H1 (cell line): ENCODE results near the gene DCX. TPM values are rescaled to one million over a fixed set of nuclear protein-coding genes. Genes with fewer than 3 reads are reported as not detected.

Experiments
- CTCF ChIA-PET: fragments of 300-600 bp; sonication (Branson Sonifier 250); formaldehyde crosslinking; loops from one replicate; lab custom pipeline; 2021; ENCODE audit not compliant: partially characterized antibody; lab: Charles Lee
- POLR2A ChIA-PET: fragments of 300-600 bp; sonication (Branson Sonifier 250); formaldehyde crosslinking; loops from one replicate; lab custom pipeline; 2021; ENCODE audit warnings: inconsistent platforms; ENCODE audit not compliant: partially characterized antibody; lab: Charles Lee
- DNase-seq, 2 experiments: peaks; one replicate each; pipeline versions ENCODE4 v3.0.0 to v3.0.0-alpha.2; 2010 to 2022; ENCODE audit warnings: low spot score in 2 of 2, low read depth in 1 of 2, mixed read lengths in 1 of 2
- FAIRE-seq: peaks from 2 replicates; lab custom pipeline; 2011; peaks lifted over from hg19 to GRCh38; lab: Jason Lieb, UNC
- H2AFZ ChIP-seq: 2 replicates; pipeline ENCODE4 v1.8.1; 2012; ENCODE audit warnings: low read length, inconsistent platforms
- H2AK5ac ChIP-seq: 2 replicates; pipeline ENCODE4 v1.6.1; 2013; ENCODE audit warnings: low read depth, low read length
- H2BK120ac ChIP-seq: replicated peaks from 2 replicates; pipeline ENCODE3; 2013; ENCODE audit warnings: low read depth, low read length, inconsistent platforms
- H2BK12ac ChIP-seq: 2 replicates; pipeline ENCODE4 v1.6.1; 2013; ENCODE audit warnings: low read depth, low read length
- H2BK15ac ChIP-seq: 2 replicates; pipeline ENCODE4 v1.6.1; 2013; ENCODE audit warnings: low read length
- H2BK20ac ChIP-seq: 2 replicates; pipeline ENCODE4 v1.6.1; 2013; ENCODE audit warnings: low read length
- H2BK5ac ChIP-seq: 2 replicates; pipeline ENCODE4 v1.6.1; 2013; ENCODE audit warnings: low read depth, low read length
- H3K14ac ChIP-seq: 2 replicates; pipeline ENCODE4 v1.6.1; 2013; ENCODE audit warnings: inconsistent platforms; ENCODE audit not compliant: insufficient read length
- H3K18ac ChIP-seq: 2 replicates; pipeline ENCODE4 v1.6.1; 2013; ENCODE audit warnings: low read length; ENCODE audit errors: extremely low read depth
- H3K23ac ChIP-seq: 2 replicates; pipeline ENCODE4 v1.6.1; 2013; ENCODE audit warnings: inconsistent platforms; ENCODE audit not compliant: insufficient read length
- H3K23me2 ChIP-seq: 2 replicates; pipeline ENCODE4 v1.6.1; 2013; ENCODE audit warnings: low read depth, low read length
- H3K27ac ChIP-seq: 2 replicates; pipeline ENCODE4 v1.6.1; 2011; ENCODE audit warnings: low read depth, low read length, inconsistent platforms
- H3K27me3 ChIP-seq, 4 experiments: replicated peaks in 1 of 4; 1 replicate in 1 of 4; 2 replicates in 3 of 4; pipeline versions ENCODE4 v1.6.1 to v1.8.1; 2011 to 2013; ENCODE audit warnings: low read length in 3 of 4, mild to moderate bottlenecking in 3 of 4, inconsistent platforms in 2 of 4, mixed read lengths in 2 of 4, moderate library complexity in 1 of 4; ENCODE audit not compliant: control insufficient read depth in 3 of 4, insufficient read depth in 3 of 4; ENCODE audit errors: extremely low read depth in 1 of 4
- H3K36me3 ChIP-seq, 4 experiments: 2 replicates each; pipeline versions ENCODE4 v1.6.1 to v1.8.1; 2011 to 2013; ENCODE audit warnings: mild to moderate bottlenecking in 4 of 4, low read length in 3 of 4, moderate library complexity in 2 of 4, control low read depth in 1 of 4, inconsistent platforms in 1 of 4; ENCODE audit not compliant: insufficient read depth in 4 of 4, control insufficient read depth in 2 of 4
- H3K4ac ChIP-seq: replicated peaks from 2 replicates; pipeline ENCODE3; 2013; ENCODE audit warnings: low read length, low read depth, mixed read lengths, inconsistent platforms; ENCODE audit not compliant: insufficient read length
- H3K4me1 ChIP-seq, 4 experiments: replicated peaks in 1 of 4; 1 replicate in 1 of 4; 2 replicates in 3 of 4; pipeline versions ENCODE4 v1.6.1 to v1.8.1; 2011 to 2013; ENCODE audit warnings: low read length in 3 of 4, inconsistent platforms in 2 of 4, mixed read lengths in 1 of 4; ENCODE audit not compliant: insufficient read depth in 4 of 4, control insufficient read depth in 3 of 4
- H3K4me2 ChIP-seq, 2 experiments: 2 replicates each; pipeline versions ENCODE4 v1.6.1 to v1.8.1; 2011 to 2013; ENCODE audit warnings: low read depth in 2 of 2, low read length in 2 of 2, control low read depth in 1 of 2, inconsistent platforms in 1 of 2, mild to moderate bottlenecking in 1 of 2; ENCODE audit not compliant: insufficient read depth in 1 of 2
- H3K4me3 ChIP-seq, 4 experiments: fragments of 200-600, 300-600 bp in 1 of 4; sonication (generic), shearing (Covaris generic), sonication (Bioruptor Twin) in 1 of 4; 2 replicates each; pipeline versions ENCODE4 v1.5.1 to v1.8.1; 2011 to 2016; ENCODE audit warnings: low read length in 4 of 4, low read depth in 3 of 4, control low read depth in 2 of 4, inconsistent platforms in 2 of 4, mild to moderate bottlenecking in 2 of 4, mixed read lengths in 1 of 4, moderate library complexity in 1 of 4; ENCODE audit not compliant: insufficient read depth in 2 of 4; ENCODE audit errors: extremely low read depth in 1 of 4
- H3K56ac ChIP-seq: replicated peaks from 2 replicates; pipeline ENCODE3; 2013; ENCODE audit warnings: low read depth, mild to moderate bottlenecking, mixed read lengths, low read length, inconsistent platforms; ENCODE audit not compliant: insufficient read length
- H3K79me1 ChIP-seq: 2 replicates; pipeline ENCODE4 v1.6.1; 2013; ENCODE audit warnings: low read depth, low read length, control low read depth
- H3K79me2 ChIP-seq, 2 experiments: 2 replicates each; pipeline versions ENCODE4 v1.6.1 to v1.8.1; 2012 to 2013; ENCODE audit warnings: low read length in 2 of 2, mild to moderate bottlenecking in 2 of 2, inconsistent platforms in 1 of 2; ENCODE audit not compliant: insufficient read depth in 2 of 2, control insufficient read depth in 1 of 2
- H3K9ac ChIP-seq, 4 experiments: replicated peaks in 1 of 4; 1 replicate in 1 of 4; 2 replicates in 3 of 4; pipeline versions ENCODE4 v1.6.1 to v1.8.1; 2011 to 2013; ENCODE audit warnings: low read depth in 3 of 4, low read length in 3 of 4, control low read depth in 2 of 4, mild to moderate bottlenecking in 2 of 4, moderate library complexity in 2 of 4, inconsistent platforms in 1 of 4; ENCODE audit errors: extremely low read depth in 1 of 4
- H3K9me3 ChIP-seq, 2 experiments: 2 replicates each; pipeline versions ENCODE4 v1.6.1 to v1.8.1; 2012 to 2013; ENCODE audit warnings: mild to moderate bottlenecking in 2 of 2, moderate library complexity in 2 of 2, control low read depth in 1 of 2, inconsistent platforms in 1 of 2, low read depth in 1 of 2, low read length in 1 of 2, mixed read lengths in 1 of 2; ENCODE audit not compliant: insufficient read depth in 2 of 2
- H4K20me1 ChIP-seq, 2 experiments: replicated peaks in 1 of 2; 2 replicates each; pipeline versions ENCODE3 to v1.8.1; 2011 to 2013; ENCODE audit warnings: inconsistent platforms in 2 of 2, low read length in 2 of 2, mild to moderate bottlenecking in 1 of 2; ENCODE audit not compliant: insufficient read depth in 2 of 2, control insufficient read depth in 1 of 2
- H4K5ac ChIP-seq: 2 replicates; pipeline ENCODE4 v1.6.1; 2013; ENCODE audit warnings: low read length, low read depth, mixed read lengths, inconsistent platforms; ENCODE audit not compliant: insufficient read length
- H4K8ac ChIP-seq: 2 replicates; pipeline ENCODE4 v1.8.0; 2013; ENCODE audit warnings: mild to moderate bottlenecking, moderate library complexity, low read length, inconsistent platforms; ENCODE audit not compliant: insufficient read depth; ENCODE audit errors: extremely low read depth
- H4K91ac ChIP-seq: replicated peaks from 2 replicates; pipeline ENCODE3; 2013; ENCODE audit warnings: low read length, mixed read lengths, inconsistent platforms; ENCODE audit not compliant: insufficient read length
- CTCF ChIP-seq, 3 experiments: IDR thresholded peaks; 1 replicate in 2 of 3; 2 replicates in 1 of 3; pipeline versions ENCODE4 v1.5.1 to v1.6.1; 2011; ENCODE audit warnings: low read length in 3 of 3, mild to moderate bottlenecking in 3 of 3, inconsistent platforms in 2 of 3, low read depth in 1 of 3, moderate library complexity in 1 of 3; ENCODE audit not compliant: insufficient read depth in 1 of 3; ENCODE audit errors: control extremely low read depth in 1 of 3
- FOSL1 ChIP-seq: IDR thresholded peaks from 2 replicates; pipeline ENCODE4 v1.6.1; 2011; ENCODE audit warnings: mild to moderate bottlenecking, low read depth, low read length, moderate library complexity; ENCODE audit not compliant: insufficient read depth
- HDAC2 ChIP-seq, 2 experiments: fragments of 300-600 bp in 1 of 2; sonication (generic) in 1 of 2; IDR thresholded peaks; 2 replicates each; pipeline ENCODE4 v1.6.1; 2011 to 2012; ENCODE audit warnings: low read depth in 2 of 2, low read length in 2 of 2, mild to moderate bottlenecking in 2 of 2, moderate library complexity in 2 of 2, borderline replicate concordance in 1 of 2, inconsistent platforms in 1 of 2
- KDM4A ChIP-seq: IDR thresholded peaks from one replicate; pipeline ENCODE4 v1.7.1; 2012; ENCODE audit warnings: low read depth, mild to moderate bottlenecking, moderate library complexity, low read length, inconsistent platforms; ENCODE audit not compliant: severe bottlenecking
- NRF1 ChIP-seq: IDR thresholded peaks from 2 replicates; pipeline ENCODE4 v1.6.1; 2011; ENCODE audit warnings: mild to moderate bottlenecking, low read depth, low read length, improper control_type of control experiment
- RAD21 ChIP-seq, 2 experiments: IDR thresholded peaks in 1 of 2; conservative IDR thresholded peaks in 1 of 2; 2 replicates each; pipeline ENCODE4 v1.6.1; 2011; ENCODE audit warnings: low read depth in 2 of 2, low read length in 2 of 2, improper control_type of control experiment in 1 of 2, inconsistent platforms in 1 of 2, mild to moderate bottlenecking in 1 of 2, moderate library complexity in 1 of 2
- RNF2 ChIP-seq: fragments of 200-900, 300-1000 bp; sonication (generic); IDR thresholded peaks from 2 replicates; pipeline ENCODE4 v1.7.1; 2016; ENCODE audit warnings: borderline replicate concordance, low read depth, mild to moderate bottlenecking, antibody characterized with exemption, low read length; ENCODE audit not compliant: poor library complexity, severe bottlenecking; ENCODE audit errors: missing control alignments
- SP2 ChIP-seq: IDR thresholded peaks from 2 replicates; pipeline ENCODE4 v1.6.1; 2012; ENCODE audit warnings: mild to moderate bottlenecking, low read length, inconsistent platforms
- TAF7 ChIP-seq: optimal IDR thresholded peaks from 2 replicates; pipeline ENCODE3; 2011; ENCODE audit warnings: low read depth, mild to moderate bottlenecking, inconsistent platforms, low read length, moderate library complexity, borderline replicate concordance
- WGBS, 2 experiments: shearing (Covaris generic) in 1 of 2; methylation state at CpG; one replicate each; pipeline versions ENCODE4 v1.1.6 to v1.1.7; 2013 to 2015; ENCODE audit warnings: low lambda C conversion rate in 2 of 2, mixed read lengths in 2 of 2, inconsistent platforms in 1 of 2, low coverage in 1 of 2, missing lambda C conversion rate in 1 of 2; ENCODE audit not compliant: insufficient replicate concordance in 2 of 2, insufficient coverage in 1 of 2, insufficient read length in 1 of 2; ENCODE audit errors: extremely low coverage in 1 of 2, missing lambda C conversion rate in 1 of 2; 5-methylcytosine and 5-hydroxymethylcytosine counted together
- polyA plus RNA-seq, 7 experiments: library from polyadenylated mRNA; depleted of rRNA in 3 of 7; stranded (reverse) in 5 of 7; unstranded in 2 of 7; fragments of >200 nt in 5 of 7; fragments of 200-250 nt in 2 of 7; gene quantifications; 1 replicate in 5 of 7; 2 replicates in 1 of 7; 4 replicates in 1 of 7; pipeline versions ENCODE4 v1.2.1 to v1.2.3, GENCODE V29; 2011 to 2013; ENCODE audit warnings: missing spikeins in 2 of 7, mixed read lengths in 2 of 7
- total RNA-seq: library from RNA; stranded (reverse); fragmentation: NEBNext Ultra II Directional; extraction: Animal tissue kit (Norgen Biotek cat#: 25700); gene quantifications from 2 replicates; pipeline ENCODE4 v1.2.1, GENCODE V29; 2021

Gene DCX
- total and polyA plus RNA-seq, 2 of the 8 experiments (the other 6 are each of a cell fraction or from before 2014, with no cell fraction given): 1.3 to 3.3 TPM

DNA sequence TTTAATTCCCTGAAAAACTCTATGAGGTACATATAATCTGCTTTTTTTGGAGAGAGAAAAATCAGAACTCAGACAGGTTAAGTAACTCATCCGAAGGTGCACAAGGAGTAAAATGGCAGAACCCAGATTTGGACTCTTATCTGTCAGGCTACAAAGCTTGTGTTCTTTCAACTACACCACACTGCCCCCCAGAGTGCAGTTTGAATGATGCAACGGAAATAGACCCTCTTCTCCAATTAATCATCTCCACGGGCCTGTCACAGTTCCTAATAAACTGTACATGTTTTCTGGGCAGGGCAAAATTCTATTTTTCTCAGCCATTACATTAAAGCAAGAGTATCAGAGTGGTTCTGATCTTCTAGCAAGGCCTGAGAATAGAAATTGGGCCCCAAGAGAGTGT is 35.3 kb upstream of the DCX start:
- POLR2A ChIA-PET: interaction anchor here (1.4 kb wide), 1 partner anchor 96 kb away, joined by 3 read pairs; no protein-coding TSS in a partner anchor
- H3K9me3 ChIP-seq: no peaks in the 10 kb centered on the region
- peak; percentile 90 for FAIRE-seq

More for the DNA sequence above, 35.3 kb upstream of the DCX start:
- DNase-seq: peak in 1 of 2 experiments; percentile 53
- H2AK5ac ChIP-seq: no peak overlapping the region
- no peak overlapping the region for H4K8ac ChIP-seq
- H4K91ac ChIP-seq: no peak overlapping the region
- no peak overlapping the region for H3K18ac ChIP-seq
- 43% methylated on average over 3 of the region's 3 CpGs; no CpG with 5 or more reads in 1 of the 2 experiments for WGBS, 2 experiments
- H3K23me2 ChIP-seq: no peaks in the 10 kb centered on the region
- no peak overlapping the region for H3K4ac ChIP-seq
- no peak overlapping the region for H3K27ac ChIP-seq
- H2BK12ac ChIP-seq: no peak overlapping the region
- no peak overlapping the region for H3K4me3 ChIP-seq
- H3K27me3 ChIP-seq: no peaks in the 10 kb centered on the region
- no peak overlapping the region for H3K23ac ChIP-seq
- H2BK120ac ChIP-seq: no peak overlapping the region
- CTCF ChIA-PET: interaction anchor here (0.7 to 1.7 kb wide), 20 partner anchors 9 to 305 kb away, joined by 3 to 10 read pairs (median 4); partner anchors contain the start of genes ALG13 and SERTM2
- no peak overlapping the region for H2BK5ac ChIP-seq
- H3K4me1 ChIP-seq: no peaks in the 10 kb centered on the region
- no peak overlapping the region for H3K14ac ChIP-seq
- no peaks in the 10 kb centered on the region for H3K79me2 ChIP-seq
- no peak overlapping the region for H3K4me2 ChIP-seq
- no peak overlapping the region for H3K9ac ChIP-seq
- no peaks in the 10 kb centered on the region for H3K36me3 ChIP-seq
- no peak for TF ChIP-seq RNF2
- peak; percentile 55 to 68 for TF ChIP-seq RAD21 (IDR thresholded peaks at IDR 0.05 in 1 of 2, conservative IDR thresholded peaks at IDR 0.05 in 1 of 2; ENCODE audit: low read depth in 2 of 2, low read length in 2 of 2)
- TF ChIP-seq FOSL1: no peak
- TF ChIP-seq SP2: no peak
- no peak for TF ChIP-seq TAF7
- no peak for TF ChIP-seq KDM4A
- no peak for TF ChIP-seq NRF1
- TF ChIP-seq CTCF (IDR thresholded peaks at IDR 0.05; ENCODE audit: control extremely low read depth in 1 of 3, insufficient read depth in 1 of 3, low read depth in 1 of 3, low read length in 3 of 3): peak in 2 of 3 experiments; percentile 28 to 47; a peak in 2 of 4 replicates
- TF ChIP-seq HDAC2 (IDR thresholded peaks at IDR 0.05; ENCODE audit: borderline replicate concordance in 1 of 2, low read depth in 2 of 2, low read length in 2 of 2): no peak
- TF ChIP-seq, all 59 proteins: peak for 2
- no peak overlapping the region for H2BK15ac ChIP-seq
- no peaks in the 10 kb centered on the region for H3K79me1 ChIP-seq
- no peak overlapping the region; the same call in 1 of the 2 replicates for H2BK20ac ChIP-seq
- H2AFZ ChIP-seq: no peak overlapping the region
- no peak overlapping the region for H3K56ac ChIP-seq
- H4K5ac ChIP-seq: no peak overlapping the region
- H4K20me1 ChIP-seq: no peaks in the 10 kb centered on the region
